GM12878 (cell line): ENCODE measurements around the gene CFAP97D2.

Experiments
- FOXK2 ChIP-seq: fragments of 450-650 bp; IDR thresholded peaks from 2 replicates; pipeline ENCODE4 v1.6.1; 2017; ENCODE audit warnings: mild to moderate bottlenecking, moderate library complexity
- HCFC1 ChIP-seq: fragments of 150-350 bp; IDR thresholded peaks from 2 replicates; pipeline ENCODE4 v1.6.1; 2014; ENCODE audit warnings: low read length
- REST ChIP-seq: IDR thresholded peaks from 2 replicates; pipeline ENCODE4 v1.6.1; 2012; ENCODE audit warnings: mild to moderate bottlenecking, low read depth, low read length
- TF ChIP-seq, protein P1 (sequence below): fragments of 450-650 bp; IDR thresholded peaks from 2 replicates; pipeline ENCODE4 v1.6.1; 2017; ENCODE audit warnings: low read depth, mild to moderate bottlenecking, moderate library complexity
- TF ChIP-seq, protein P2 (sequence below), 3 experiments: IDR thresholded peaks in 2 of 3; conservative IDR thresholded peaks in 1 of 3; 2 replicates each; pipeline ENCODE4 v1.5.1; 2011; ENCODE audit warnings: low read depth in 3 of 3, low read length in 3 of 3, mild to moderate bottlenecking in 3 of 3, control low read depth in 2 of 3, moderate library complexity in 2 of 3, inconsistent platforms in 1 of 3, mixed read lengths in 1 of 3; ENCODE audit not compliant: control insufficient read depth in 2 of 3, insufficient read depth in 1 of 3; ENCODE audit errors: extremely low read depth in 1 of 3

DNA sequence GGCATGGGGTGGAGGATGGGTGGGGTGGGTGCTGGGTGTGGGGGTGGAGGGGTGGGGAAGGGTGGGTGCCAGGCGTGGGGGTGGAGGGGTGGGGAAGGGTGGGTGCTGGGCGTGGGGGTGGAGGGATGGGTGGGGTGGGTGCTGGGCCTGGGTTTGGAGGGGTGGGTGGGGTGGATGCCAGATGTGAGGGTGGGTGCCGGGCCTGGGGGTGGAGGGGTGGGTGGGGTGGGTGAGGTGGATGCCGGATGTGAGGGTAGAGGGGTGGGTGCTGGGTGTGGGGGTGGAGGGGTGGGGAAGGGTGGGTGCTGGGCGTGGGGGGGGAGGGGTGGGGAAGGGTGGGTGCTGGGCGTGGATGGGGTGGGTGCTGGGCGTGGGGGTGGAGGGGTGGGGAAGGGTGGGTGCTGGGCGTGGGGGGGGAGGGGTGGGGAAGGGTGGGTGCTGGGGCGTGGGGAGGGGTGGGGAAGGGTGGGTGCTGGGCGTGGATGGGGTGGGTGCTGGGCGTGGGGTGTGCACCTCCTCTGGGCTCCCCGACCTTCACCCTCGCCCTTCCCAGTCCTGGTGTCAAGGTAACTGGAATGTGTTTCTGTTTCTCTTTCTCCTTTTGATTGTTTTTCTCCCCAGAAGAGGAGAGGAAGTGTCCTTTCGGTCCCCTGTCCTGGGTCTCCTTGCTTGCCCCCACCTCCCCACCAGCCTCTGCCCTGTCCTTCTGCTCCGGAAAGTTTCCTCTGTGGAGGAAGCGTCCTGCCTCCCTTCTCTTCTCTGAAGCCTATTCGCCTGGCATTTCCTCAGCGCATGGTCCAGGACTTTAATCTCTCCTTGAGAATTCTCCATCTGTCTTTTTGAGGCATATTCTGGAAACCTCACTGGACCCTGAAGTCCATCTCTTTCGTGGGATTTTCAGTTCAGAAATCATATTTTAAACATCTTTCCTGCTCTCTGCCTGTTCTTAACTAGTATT lies 22.9 kb upstream of the CFAP97D2 start:
- TF ChIP-seq REST (no peak), FOXK2 (no peak), HCFC1 (no peak)
- TF ChIP-seq, protein P1, sequence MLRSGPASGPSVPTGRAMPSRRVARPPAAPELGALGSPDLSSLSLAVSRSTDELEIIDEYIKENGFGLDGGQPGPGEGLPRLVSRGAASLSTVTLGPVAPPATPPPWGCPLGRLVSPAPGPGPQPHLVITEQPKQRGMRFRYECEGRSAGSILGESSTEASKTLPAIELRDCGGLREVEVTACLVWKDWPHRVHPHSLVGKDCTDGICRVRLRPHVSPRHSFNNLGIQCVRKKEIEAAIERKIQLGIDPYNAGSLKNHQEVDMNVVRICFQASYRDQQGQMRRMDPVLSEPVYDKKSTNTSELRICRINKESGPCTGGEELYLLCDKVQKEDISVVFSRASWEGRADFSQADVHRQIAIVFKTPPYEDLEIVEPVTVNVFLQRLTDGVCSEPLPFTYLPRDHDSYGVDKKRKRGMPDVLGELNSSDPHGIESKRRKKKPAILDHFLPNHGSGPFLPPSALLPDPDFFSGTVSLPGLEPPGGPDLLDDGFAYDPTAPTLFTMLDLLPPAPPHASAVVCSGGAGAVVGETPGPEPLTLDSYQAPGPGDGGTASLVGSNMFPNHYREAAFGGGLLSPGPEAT, result no peak
- TF ChIP-seq, protein P2, sequence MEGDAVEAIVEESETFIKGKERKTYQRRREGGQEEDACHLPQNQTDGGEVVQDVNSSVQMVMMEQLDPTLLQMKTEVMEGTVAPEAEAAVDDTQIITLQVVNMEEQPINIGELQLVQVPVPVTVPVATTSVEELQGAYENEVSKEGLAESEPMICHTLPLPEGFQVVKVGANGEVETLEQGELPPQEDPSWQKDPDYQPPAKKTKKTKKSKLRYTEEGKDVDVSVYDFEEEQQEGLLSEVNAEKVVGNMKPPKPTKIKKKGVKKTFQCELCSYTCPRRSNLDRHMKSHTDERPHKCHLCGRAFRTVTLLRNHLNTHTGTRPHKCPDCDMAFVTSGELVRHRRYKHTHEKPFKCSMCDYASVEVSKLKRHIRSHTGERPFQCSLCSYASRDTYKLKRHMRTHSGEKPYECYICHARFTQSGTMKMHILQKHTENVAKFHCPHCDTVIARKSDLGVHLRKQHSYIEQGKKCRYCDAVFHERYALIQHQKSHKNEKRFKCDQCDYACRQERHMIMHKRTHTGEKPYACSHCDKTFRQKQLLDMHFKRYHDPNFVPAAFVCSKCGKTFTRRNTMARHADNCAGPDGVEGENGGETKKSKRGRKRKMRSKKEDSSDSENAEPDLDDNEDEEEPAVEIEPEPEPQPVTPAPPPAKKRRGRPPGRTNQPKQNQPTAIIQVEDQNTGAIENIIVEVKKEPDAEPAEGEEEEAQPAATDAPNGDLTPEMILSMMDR (IDR thresholded peaks at IDR 0.05 in 2 of 3, conservative IDR thresholded peaks at IDR 0.05 in 1 of 3; ENCODE audit: control insufficient read depth in 2 of 3, extremely low read depth in 1 of 3, insufficient read depth in 1 of 3, low read depth in 3 of 3, low read length in 3 of 3), result no peak
